Activated B cell treated with CpG ODN at 0.5 μM for 24 hours (primary cell): ENCODE measurements around the gene SRPX2. TPM values are rescaled to one million over a fixed set of nuclear protein-coding genes. Genes with fewer than 3 reads are reported as not detected.
A peak's percentile ranks its signal among the peaks of the same experiment; 100 is the strongest.

Experiments used
- ATAC-seq: fragments of 200-7000 bp; cut with Tn5 transposase; one replicate; pipeline ENCODE4 v1.10.0; 2021; ENCODE audit warnings: low read depth, mild to moderate bottlenecking, moderate library complexity
- CTCF ChIA-PET: fragments of 350-600 bp; sonication (Branson Sonifier 250); formaldehyde crosslinking; loops from one replicate; lab custom pipeline; 2021; ENCODE audit warnings: antibody characterized with exemption; lab: Charles Lee
- POLR2A ChIA-PET: fragments of 350-600 bp; sonication (Branson Sonifier 250); formaldehyde crosslinking; loops from one replicate; lab custom pipeline; 2021; ENCODE audit warnings: antibody characterized with exemption; lab: Charles Lee
- DNase-seq: peaks from one replicate; pipeline ENCODE4 v3.0.0; 2022
- H3K27ac Mint-ChIP-seq: one replicate; pipeline ENCODE4 v1.8.0; 2020; ENCODE audit warnings: mixed read lengths
- H3K27me3 Mint-ChIP-seq: one replicate; pipeline ENCODE4 v1.8.0; 2021; ENCODE audit warnings: mixed read lengths
- H3K36me3 Mint-ChIP-seq: one replicate; pipeline ENCODE4 v1.8.0; 2021; ENCODE audit warnings: low read depth, mixed read lengths
- H3K4me1 Mint-ChIP-seq: one replicate; pipeline ENCODE4 v1.8.0; 2021; ENCODE audit warnings: mixed read lengths
- H3K4me3 Mint-ChIP-seq: one replicate; pipeline ENCODE4 v1.8.0; 2020; ENCODE audit warnings: mild to moderate bottlenecking, mixed read lengths
- H3K9me3 Mint-ChIP-seq: one replicate; pipeline ENCODE4 v1.8.0; 2020; ENCODE audit warnings: mixed read lengths
- CTCF ChIP-seq: fragments of 200-600 bp; IDR thresholded peaks from one replicate; pipeline ENCODE4 v1.8.0; 2022; ENCODE audit warnings: antibody characterized with exemption, mild to moderate bottlenecking
- intact Hi-C: fragments of 100-400 bp; cut with micrococcal nuclease; formaldehyde crosslinking; loops from one replicate; pipeline ENCODE4 v1.15.1; 2024
- total RNA-seq: library from RNA; stranded (reverse); gene quantifications from 2 replicates; pipeline ENCODE4 v1.2.3, GENCODE V29; 2022

Gene SRPX2
- total RNA-seq, 1 donor from 2014 or later: not detected

- CTCF ChIA-PET: interaction anchor here (1.2 to 2.1 kb wide), 2 partner anchors 8 to 19 kb away, joined by 5 read pairs; no protein-coding TSS in a partner anchor
- peaks cover 5% of the 10 kb centered on the region for H3K27me3 Mint-ChIP-seq
- no peaks in the 10 kb centered on the region for H3K36me3 Mint-ChIP-seq
- DNase-seq (no peak), ATAC-seq (peak; percentile 31)
- H3K27ac Mint-ChIP-seq: no peak overlapping the region
- POLR2A ChIA-PET: interaction anchor here (0.7 kb wide), 1 partner anchor 8 kb away, joined by 3 read pairs; no protein-coding TSS in a partner anchor
- no peaks in the 10 kb centered on the region for H3K9me3 Mint-ChIP-seq
- H3K4me3 Mint-ChIP-seq: no peak overlapping the region
- peaks cover 18% of the 10 kb centered on the region for H3K4me1 Mint-ChIP-seq
- TF ChIP-seq CTCF: no peak
- intact Hi-C loops: loop anchor here (2.0 kb wide), 2 partner anchors 20 to 94 kb away; no protein-coding TSS in a partner anchor
Observed at GRCh38 chrX:100606753-100607152, 37.2 kb upstream of the SRPX2 start.

GRCh38 chrX:100609591-100609990 lies 34.4 kb upstream of the SRPX2 start:
- intact Hi-C loops: no loop called here
- Mint-ChIP-seq H3K36me3 (no peaks in the 10 kb centered on the region), H3K27ac (no peak overlapping the region), H3K4me3 (no peak overlapping the region), H3K9me3 (no peaks in the 10 kb centered on the region), H3K4me1 (peaks cover 18% of the 10 kb centered on the region), H3K27me3 (peaks cover 6% of the 10 kb centered on the region)
- TF ChIP-seq CTCF: no peak
- DNase-seq (no peak), ATAC-seq (no peak)
- ChIA-PET CTCF (interaction anchor here (1.0 to 1.6 kb wide), 2 partner anchors 98 to 100 kb away, joined by 4 to 5 read pairs; no protein-coding TSS in a partner anchor), POLR2A (no interaction called here)

- peaks cover 11% of the 10 kb centered on the region for H3K4me1 Mint-ChIP-seq
- H3K36me3 Mint-ChIP-seq: no peaks in the 10 kb centered on the region
- no peak overlapping the region for H3K27ac Mint-ChIP-seq
- POLR2A ChIA-PET: no interaction called here
- no peak for ATAC-seq
- DNase-seq: no peak
- no peak for TF ChIP-seq CTCF
- CTCF ChIA-PET: no interaction called here
- peaks cover 8% of the 10 kb centered on the region for H3K27me3 Mint-ChIP-seq
- intact Hi-C loops: no loop called here
- H3K4me3 Mint-ChIP-seq: no peak overlapping the region
- H3K9me3 Mint-ChIP-seq: no peaks in the 10 kb centered on the region
Observed at GRCh38 chrX:100611951-100612350, 32.0 kb upstream of the SRPX2 start.

- ATAC-seq (peak; percentile 90), DNase-seq (no peak)
- TF ChIP-seq CTCF: no peak
- H3K27me3 Mint-ChIP-seq: peaks cover 9% of the 10 kb centered on the region
- ChIA-PET POLR2A (interaction anchor here (0.6 kb wide), 1 partner anchor 8 kb away, joined by 3 read pairs; no protein-coding TSS in a partner anchor), CTCF (interaction anchor here (0.6 to 1.8 kb wide), 9 partner anchors 8 to 776 kb away, joined by 3 to 16 read pairs (median 5); partner anchors contain the start of genes RPL36A and TSPAN6)
- no peak overlapping the region for H3K4me3 Mint-ChIP-seq
- H3K4me1 Mint-ChIP-seq: peaks cover 5% of the 10 kb centered on the region
- no peaks in the 10 kb centered on the region for H3K36me3 Mint-ChIP-seq
- intact Hi-C loops: loop anchor here (1.0 kb wide), 2 partner anchors 11 to 21 kb away; partner anchors contain the start of gene TSPAN6
- no peak overlapping the region for H3K27ac Mint-ChIP-seq
- H3K9me3 Mint-ChIP-seq: no peaks in the 10 kb centered on the region
Observed at GRCh38 chrX:100615005-100615404, 29.0 kb upstream of the SRPX2 start.

- no peak for TF ChIP-seq CTCF
Observed at GRCh38 chrX:100623001-100623400, 21.0 kb upstream of the SRPX2 start.

More at GRCh38 chrX:100623001-100623400, 21.0 kb upstream of the SRPX2 start:
- no peak for DNase-seq
- Mint-ChIP-seq H3K27me3 (peaks cover 1% of the 10 kb centered on the region), H3K4me1 (peaks cover 13% of the 10 kb centered on the region), H3K36me3 (no peaks in the 10 kb centered on the region), H3K9me3 (no peaks in the 10 kb centered on the region), H3K27ac (no peak overlapping the region), H3K4me3 (no peak overlapping the region)
- CTCF ChIA-PET: no interaction called here
- intact Hi-C loops: no loop called here
- no peak for ATAC-seq
- POLR2A ChIA-PET: no interaction called here
